GM12864 (cell line): ENCODE results near the gene KANTR.

Source experiments
- DNase-seq: peaks from one replicate; pipeline ENCODE4 v3.0.0-alpha.2; 2011; ENCODE audit warnings: low read depth
- H3K4me3 ChIP-seq: 2 replicates; pipeline ENCODE4 v1.5.1; 2011; ENCODE audit warnings: mild to moderate bottlenecking, low read depth, low read length, control low read depth
- CTCF ChIP-seq: IDR thresholded peaks from 2 replicates; pipeline ENCODE4 v1.5.1; 2011; ENCODE audit warnings: low read depth, mild to moderate bottlenecking, moderate library complexity, low read length, control low read depth, inconsistent platforms; ENCODE audit errors: missing control alignments

Gene KANTR

GRCh38 chrX:53055244-53055849 is 38.6 kb upstream of the KANTR start:
- no peak for DNase-seq
- no peak for TF ChIP-seq CTCF

GRCh38 chrX:53056292-53056691 is 37.6 kb upstream of the KANTR start:
- DNase-seq: no peak
- TF ChIP-seq CTCF: no peak
- H3K4me3 ChIP-seq: no peak overlapping the region

More at GRCh38 chrX:53055244-53055849, 38.6 kb upstream of the KANTR start:
- no peak overlapping the region for H3K4me3 ChIP-seq

GRCh38 chrX:53065104-53065503 is 28.8 kb upstream of the KANTR start:
- DNase-seq: no peak
- H3K4me3 ChIP-seq: no peak overlapping the region
- TF ChIP-seq CTCF: no peak

- no peak for DNase-seq
- no peak overlapping the region for H3K4me3 ChIP-seq
- TF ChIP-seq CTCF: no peak
Measured at GRCh38 chrX:53071064-53071463, 22.9 kb upstream of the KANTR start.

GRCh38 chrX:53071604-53072417 is 22.1 kb upstream of the KANTR start:
- peak overlapping the region; percentile 62 for H3K4me3 ChIP-seq
- DNase-seq: no peak
- TF ChIP-seq CTCF: peak; percentile 63

GRCh38 chrX:53072418-53073114 is 21.4 kb upstream of the KANTR start:
- no peak for DNase-seq

More at GRCh38 chrX:53072418-53073114, 21.4 kb upstream of the KANTR start:
- peak overlapping the region; percentile 62 for H3K4me3 ChIP-seq
- TF ChIP-seq CTCF: no peak
